K562 (cell line): ENCODE measurements around the gene CEP162. TPM values are rescaled to one million over a fixed set of nuclear protein-coding genes. Genes with fewer than 3 reads are reported as not detected.

Source experiments
- ATAC-seq: fragments of 200-7000 bp; cut with Tn5 transposase; 3 replicates; pipeline ENCODE4 v1.9.1; 2020; ENCODE audit warnings: moderate library complexity
- BruUV-seq: library from RNA; stranded (reverse); fragments of 400-500 nt; replicated peaks from 2 replicates; lab custom pipeline; 2021; lab: Mats Ljungman, UMichigan
- CTCF ChIA-PET: fragments of 300-600 bp; formaldehyde crosslinking; extraction: SDS; loops from one replicate; lab custom pipeline; 2021; ENCODE audit warnings: low intra/inter-chr PET ratio; lab: Yijun Ruan, JAX
- POLR2A ChIA-PET: fragments of 300-600, 350-650 bp; sonication (Branson Sonifier 250); formaldehyde crosslinking; extraction: SDS; loops from one replicate; lab custom pipeline; 2021; ENCODE audit warnings: antibody characterized with exemption, inconsistent platforms; lab: Yijun Ruan, JAX
- DNase-seq, 4 experiments: peaks; one replicate each; pipeline versions ENCODE4 v3.0.0 to v3.0.0-alpha.2; 2011 to 2018; ENCODE audit warnings: low spot score in 3 of 4, mixed read lengths in 3 of 4; ENCODE audit errors: extremely low read depth in 1 of 4
- FAIRE-seq: peaks from 2 replicates; lab custom pipeline; 2011; peaks lifted over from hg19 to GRCh38; lab: Jason Lieb, UNC
- H2AFZ ChIP-seq: 2 replicates; pipeline ENCODE4 v1.6.0; 2011; ENCODE audit warnings: low read depth, low read length, control low read depth, inconsistent platforms
- H3K27ac ChIP-seq: fragments of 200-600 bp; 3 replicates; pipeline ENCODE4 v1.8.0; 2011; ENCODE audit warnings: low read depth, mild to moderate bottlenecking, control low read depth, inconsistent platforms, low read length, moderate library complexity, mixed read lengths; ENCODE audit errors: extremely low read depth
- H3K27me3 ChIP-seq, 2 experiments: fragments of 300-600 bp in 1 of 2; 2 replicates in 1 of 2; 3 replicates in 1 of 2; pipeline versions ENCODE4 v1.6.0 to v1.8.0; 2011; ENCODE audit warnings: inconsistent platforms in 2 of 2, low read length in 2 of 2, mild to moderate bottlenecking in 1 of 2, mixed read lengths in 1 of 2, moderate library complexity in 1 of 2; ENCODE audit not compliant: control insufficient read depth in 2 of 2, insufficient read depth in 2 of 2
- H3K36me3 ChIP-seq: fragments of 300-600 bp; 3 replicates; pipeline ENCODE4 v1.8.0; 2011; ENCODE audit warnings: mild to moderate bottlenecking, low read length, inconsistent platforms; ENCODE audit not compliant: control insufficient read depth, insufficient read depth
- H3K4me1 ChIP-seq, 2 experiments: fragments of 200-600 bp in 1 of 2; replicated peaks in 1 of 2; 2 replicates in 1 of 2; 3 replicates in 1 of 2; pipeline versions ENCODE4 v1.5.1 to v1.8.0; 2011; ENCODE audit warnings: inconsistent platforms in 2 of 2, low read length in 2 of 2, mild to moderate bottlenecking in 1 of 2, mixed read lengths in 1 of 2, moderate library complexity in 1 of 2; ENCODE audit not compliant: control insufficient read depth in 2 of 2, insufficient read depth in 2 of 2
- H3K4me2 ChIP-seq: 2 replicates; pipeline ENCODE4 v1.6.1; 2011; ENCODE audit warnings: low read length, control low read depth, inconsistent platforms, mixed read lengths; ENCODE audit not compliant: insufficient read depth
- H3K4me3 ChIP-seq: fragments of 200-600 bp; sonication (generic), shearing (Covaris generic); 2 replicates; pipeline ENCODE4 v1.5.1; 2016; ENCODE audit warnings: control low read depth, inconsistent platforms
- H3K79me2 ChIP-seq: fragments of 200-600 bp; 3 replicates; pipeline ENCODE4 v1.8.0; 2011; ENCODE audit warnings: low read length, inconsistent platforms; ENCODE audit not compliant: control insufficient read depth, insufficient read depth
- H3K9ac ChIP-seq, 2 experiments: 2 replicates each; pipeline versions ENCODE4 v1.6.0 to v1.6.1; 2011; ENCODE audit warnings: low read depth in 2 of 2, low read length in 2 of 2, control low read depth in 1 of 2, inconsistent platforms in 1 of 2, mild to moderate bottlenecking in 1 of 2, mixed read lengths in 1 of 2; ENCODE audit not compliant: insufficient read depth in 1 of 2
- H3K9me1 ChIP-seq: one replicate; pipeline ENCODE4 v1.6.0; 2011; ENCODE audit warnings: inconsistent platforms, mild to moderate bottlenecking, low read length, moderate library complexity; ENCODE audit not compliant: control insufficient read depth, insufficient read depth
- H3K9me3 ChIP-seq: replicated peaks from 2 replicates; pipeline ENCODE4 v1.5.1; 2011; ENCODE audit warnings: low read depth, low read length, inconsistent platforms; ENCODE audit not compliant: control insufficient read depth, insufficient read depth
- H4K20me1 ChIP-seq: replicated peaks from 2 replicates; pipeline ENCODE4 v1.6.1; 2011; ENCODE audit warnings: low read length, inconsistent platforms, mixed read lengths; ENCODE audit not compliant: control insufficient read depth, insufficient read depth
- ATF3 ChIP-seq, 2 experiments: fragments of 450-650 bp in 1 of 2; sonication (generic) in 1 of 2; formaldehyde crosslinking in 1 of 2; IDR thresholded peaks in 1 of 2; conservative IDR thresholded peaks in 1 of 2; 2 replicates each; pipeline versions ENCODE4 v1.6.1 to v1.8.1; 2016 to 2023; ENCODE audit warnings: mild to moderate bottlenecking in 2 of 2, moderate library complexity in 2 of 2, inconsistent platforms in 1 of 2, missing genetic modification reagents in 1 of 2
- ZNF212 ChIP-seq: fragments of 450-650 bp; formaldehyde crosslinking; IDR thresholded peaks from 2 replicates; pipeline ENCODE4 v1.4.0; 2020; ENCODE audit warnings: mild to moderate bottlenecking
- ZNF316 ChIP-seq: fragments of 450-650 bp; IDR thresholded peaks from 2 replicates; pipeline ENCODE4 v1.6.1; 2016
- WGBS: fragments of 100-300 bp; shearing (Covaris generic); methylation state at CpG from one replicate; pipeline ENCODE4 v1.1.6; 2016; ENCODE audit warnings: low coverage, mixed read lengths; ENCODE audit not compliant: insufficient coverage; ENCODE audit errors: missing lambda C conversion rate; 5-methylcytosine and 5-hydroxymethylcytosine counted together
- in situ Hi-C: fragments of 300-500 bp; cut with MboI; formaldehyde crosslinking; loops from 4 replicates; pipeline ENCODE4 v1.15.0; 2018; ENCODE audit warnings: inconsistent platforms, mixed read lengths
- intact Hi-C: fragments of 100-400 bp; cut with micrococcal nuclease; formaldehyde crosslinking; loops from 2 replicates; pipeline ENCODE4 v1.14.2; 2022
- polyA plus RNA-seq, 8 experiments: library from polyadenylated mRNA; depleted of rRNA in 4 of 8; stranded (reverse) in 5 of 8; unstranded in 3 of 8; fragments of >200 nt; fragmentation: Nextera tagmentation in 2 of 8; fragmentation: Illumina TruSeq in 1 of 8; extraction: Ambion mirVana in 2 of 8; extraction: Trizol in 1 of 8; gene quantifications; 2 replicates each; pipeline versions ENCODE4 v1.2.1 to v1.2.3, GENCODE V29; 2011 to 2014; ENCODE audit warnings: inconsistent platforms in 1 of 8, missing spikeins in 1 of 8
- total RNA-seq, 7 experiments: library from RNA; depleted of rRNA in 6 of 7; stranded (reverse); fragments of >200 nt in 6 of 7; fragmentation: Illumina TruSeq in 2 of 7; extraction: Trizol in 2 of 7; gene quantifications; 2 replicates each; pipeline versions ENCODE4 v1.2.1 to v1.2.3, GENCODE V29; 2011 to 2021; ENCODE audit warnings: low replicate concordance in 1 of 7

Gene CEP162
- total and polyA plus RNA-seq, 9 of the 15 experiments (the other 6 are each of a cell fraction or from before 2014, with no cell fraction given) = 3.9 to 8.6 (median 6.7) TPM

- in situ Hi-C loops = no loop called here
- 0% methylated on average over 1 of the region's 1 CpG for WGBS
These were observed 728 bp upstream of the CEP162 start for GRCh38 chr6:84228198-84228543.

More at GRCh38 chr6:84228198-84228543, 728 bp upstream of the CEP162 start:
- Histone ChIP-seq H4K20me1 (no peaks in the 10 kb centered on the region), H3K4me3 (peak overlapping the region; percentile 82), H3K9me1 (no peaks in the 10 kb centered on the region), H3K27ac (no peak overlapping the region; the same call in 2 of the 3 replicates), H3K4me2 (peak overlapping the region; percentile 99), H2AFZ (peak overlapping the region; percentile 100), H3K9me3 (no peaks in the 10 kb centered on the region), H3K79me2 (peaks cover 5% of the 10 kb centered on the region; the same call in 2 of the 3 replicates), H3K36me3 (no peaks in the 10 kb centered on the region), H3K27me3 (no peaks in the 10 kb centered on the region), H3K4me1 (peaks cover 0 to 2% of the 10 kb centered on the region in 2 experiments; a peak in 2 of 5 replicates), H3K9ac (peak overlapping the region in 1 of 2 experiments; percentile 64; a peak in 2 of 4 replicates)
- BruUV-seq = no TSS peak
- CTCF ChIA-PET = interaction anchor here (0.7 kb wide), 1 partner anchor 343 kb away, joined by 3 read pairs; no protein-coding TSS in a partner anchor
- POLR2A ChIA-PET = interaction anchor here (0.6 to 1.5 kb wide), 4 partner anchors 168 to 917 kb away, joined by 3 to 5 read pairs (median 4); partner anchors contain the start of gene CYB5R4
- intact Hi-C loops = loop anchor here (5.0 to 10.0 kb wide), 5 partner anchors 173 to 1097 kb away; partner anchors contain the start of gene TBX18
- FAIRE-seq = no peak
- TF ChIP-seq ZNF212 (CRISPR knock-in tag) = no peak
- peak; percentile 25; the same call in 1 of the 2 replicates for TF ChIP-seq ZNF316
- no peak for TF ChIP-seq ATF3 (IDR thresholded peaks at IDR 0.05)
- TF ChIP-seq ATF3 (CRISPR knock-in tag; conservative IDR thresholded peaks at IDR 0.05) = 0 out of 2 replicates have a peak, but pooled peaks have one; percentile 49
- DNase-seq = no peak
- ATAC-seq = no peak
